Upper lobe of left lung (tissue), 4 donors: ENCODE measurements around the gene CFAP161.

ENCODE experiments used
- EP300 ChIP-seq, 4 donors: sonication (generic); formaldehyde crosslinking; IDR thresholded peaks; one replicate each; pipeline ENCODE4 v1.5.1; 2017; ENCODE audit warnings: antibody characterized with exemption in 4 of 4, control low read depth in 2 of 4
- POLR2A ChIP-seq, 4 donors: fragments of 450-650 bp; IDR thresholded peaks; one replicate each; pipeline ENCODE4 v1.5.1; 2016 to 2017; ENCODE audit warnings: antibody characterized with exemption in 4 of 4, mild to moderate bottlenecking in 2 of 4
- POLR2AphosphoS5 ChIP-seq, 2 donors: sonication (generic); formaldehyde crosslinking; IDR thresholded peaks; one replicate each; pipeline ENCODE4 v1.5.1; 2017; ENCODE audit warnings: antibody characterized with exemption in 2 of 2
- TF ChIP-seq, protein P1 (sequence below), 6 experiments: fragments of 450-650 bp in 4 of 6; fragments of 200-600 bp in 2 of 6; sonication (generic) in 2 of 6; IDR thresholded peaks; one replicate each; pipeline ENCODE4 v1.5.1; 2016 to 2019; ENCODE audit warnings: antibody characterized with exemption in 6 of 6

DNA sequence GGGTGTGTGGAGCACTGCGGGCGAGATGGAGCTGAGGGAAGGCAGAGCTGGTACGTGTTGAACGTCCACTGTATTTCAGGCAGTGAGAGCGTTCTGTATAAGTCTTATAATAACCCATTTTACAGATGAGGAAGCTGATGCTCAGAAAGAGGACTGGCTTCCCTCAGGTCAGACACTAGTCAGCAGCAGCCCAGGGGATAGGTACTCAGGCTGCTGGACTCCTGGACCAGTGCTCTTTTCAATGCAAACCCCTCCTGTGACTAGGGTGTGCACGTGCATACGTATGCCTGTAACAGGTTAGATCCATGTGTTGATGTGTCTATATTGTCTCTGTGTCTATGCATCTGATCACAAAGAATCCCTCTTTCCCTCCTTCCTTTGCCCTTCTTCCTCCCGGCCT is 54.3 kb downstream of the CFAP161 start:
- TF ChIP-seq POLR2A (IDR thresholded peaks at IDR 0.05) (no peak), POLR2AphosphoS5 (IDR thresholded peaks at IDR 0.05) (no peak), EP300 (IDR thresholded peaks at IDR 0.05) (no peak)
- TF ChIP-seq, protein P1, sequence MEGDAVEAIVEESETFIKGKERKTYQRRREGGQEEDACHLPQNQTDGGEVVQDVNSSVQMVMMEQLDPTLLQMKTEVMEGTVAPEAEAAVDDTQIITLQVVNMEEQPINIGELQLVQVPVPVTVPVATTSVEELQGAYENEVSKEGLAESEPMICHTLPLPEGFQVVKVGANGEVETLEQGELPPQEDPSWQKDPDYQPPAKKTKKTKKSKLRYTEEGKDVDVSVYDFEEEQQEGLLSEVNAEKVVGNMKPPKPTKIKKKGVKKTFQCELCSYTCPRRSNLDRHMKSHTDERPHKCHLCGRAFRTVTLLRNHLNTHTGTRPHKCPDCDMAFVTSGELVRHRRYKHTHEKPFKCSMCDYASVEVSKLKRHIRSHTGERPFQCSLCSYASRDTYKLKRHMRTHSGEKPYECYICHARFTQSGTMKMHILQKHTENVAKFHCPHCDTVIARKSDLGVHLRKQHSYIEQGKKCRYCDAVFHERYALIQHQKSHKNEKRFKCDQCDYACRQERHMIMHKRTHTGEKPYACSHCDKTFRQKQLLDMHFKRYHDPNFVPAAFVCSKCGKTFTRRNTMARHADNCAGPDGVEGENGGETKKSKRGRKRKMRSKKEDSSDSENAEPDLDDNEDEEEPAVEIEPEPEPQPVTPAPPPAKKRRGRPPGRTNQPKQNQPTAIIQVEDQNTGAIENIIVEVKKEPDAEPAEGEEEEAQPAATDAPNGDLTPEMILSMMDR (IDR thresholded peaks at IDR 0.05), result no peak
